Endothelial cell (in vitro differentiated cells): ENCODE results near the gene SHROOM3. TPM values are rescaled to one million over a fixed set of nuclear protein-coding genes. Genes with fewer than 3 reads are reported as not detected.

Experiments
- DNase-seq: peaks from one replicate; pipeline ENCODE4 v3.0.0; 2021; ENCODE audit warnings: low spot score
- H3K27ac Mint-ChIP-seq: one replicate; pipeline ENCODE4 v1.8.0; 2021; ENCODE audit warnings: mixed read lengths, inconsistent platforms; ENCODE audit not compliant: unreplicated experiment
- H3K27me3 Mint-ChIP-seq: one replicate; pipeline ENCODE4 v1.8.0; 2021; ENCODE audit warnings: mild to moderate bottlenecking, moderate library complexity, mixed read lengths, inconsistent platforms; ENCODE audit not compliant: unreplicated experiment
- H3K36me3 Mint-ChIP-seq: one replicate; pipeline ENCODE4 v1.8.0; 2021; ENCODE audit warnings: mild to moderate bottlenecking, low read depth, mixed read lengths, inconsistent platforms; ENCODE audit not compliant: unreplicated experiment
- H3K4me1 Mint-ChIP-seq: one replicate; pipeline ENCODE4 v1.8.0; 2021; ENCODE audit warnings: mild to moderate bottlenecking, mixed read lengths, inconsistent platforms; ENCODE audit not compliant: unreplicated experiment
- H3K4me3 Mint-ChIP-seq: one replicate; pipeline ENCODE4 v1.8.0; 2021; ENCODE audit warnings: mild to moderate bottlenecking, mixed read lengths, inconsistent platforms; ENCODE audit not compliant: unreplicated experiment
- H3K9me3 Mint-ChIP-seq: one replicate; pipeline ENCODE4 v1.8.0; 2021; ENCODE audit warnings: mixed read lengths, inconsistent platforms; ENCODE audit not compliant: unreplicated experiment
- total RNA-seq: library from RNA; stranded (reverse); fragmentation: NEBNext Ultra II Directional; extraction: Animal tissue kit (Norgen Biotek cat#: 25700); gene quantifications from one replicate; pipeline ENCODE4 v1.2.1, GENCODE V29; 2021; ENCODE audit not compliant: unreplicated experiment
- TF ChIP-seq, protein P1 (sequence below): fragments of 200-600 bp; sonication (generic); IDR thresholded peaks from one replicate; pipeline ENCODE4 v1.5.0; 2021; ENCODE audit warnings: antibody characterized with exemption; ENCODE audit not compliant: unreplicated experiment

The SHROOM3 gene
- total RNA-seq, 1 donor from 2014 or later, result 7.9 TPM

DNA sequence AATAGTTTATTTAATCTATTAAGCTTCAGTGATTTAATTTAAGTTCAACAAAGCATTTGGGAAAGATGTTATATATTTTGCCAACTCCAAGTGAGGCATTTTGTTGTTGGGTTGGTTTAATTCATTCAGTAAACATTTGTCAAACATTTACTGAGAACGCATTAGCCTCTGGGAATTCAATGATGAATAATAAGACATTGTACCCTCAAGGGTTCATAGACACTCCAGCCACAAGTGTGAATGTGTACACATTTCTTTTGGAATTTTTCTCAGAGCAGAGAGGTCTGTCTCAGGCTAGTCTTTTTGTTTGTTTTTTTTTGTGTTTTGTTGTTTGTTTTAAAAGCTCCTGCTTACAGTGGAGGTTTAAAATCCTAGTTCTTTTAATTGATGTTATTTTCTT is 259.0 kb downstream of the SHROOM3 start:
- peaks cover 40% of the 10 kb centered on the region for H3K4me1 Mint-ChIP-seq
- peaks cover 6% of the 10 kb centered on the region for H3K27me3 Mint-ChIP-seq
- no peak overlapping the region for H3K4me3 Mint-ChIP-seq
- H3K27ac Mint-ChIP-seq, result no peak overlapping the region
- no peaks in the 10 kb centered on the region for H3K36me3 Mint-ChIP-seq
- no peaks in the 10 kb centered on the region for H3K9me3 Mint-ChIP-seq
- TF ChIP-seq, protein P1, sequence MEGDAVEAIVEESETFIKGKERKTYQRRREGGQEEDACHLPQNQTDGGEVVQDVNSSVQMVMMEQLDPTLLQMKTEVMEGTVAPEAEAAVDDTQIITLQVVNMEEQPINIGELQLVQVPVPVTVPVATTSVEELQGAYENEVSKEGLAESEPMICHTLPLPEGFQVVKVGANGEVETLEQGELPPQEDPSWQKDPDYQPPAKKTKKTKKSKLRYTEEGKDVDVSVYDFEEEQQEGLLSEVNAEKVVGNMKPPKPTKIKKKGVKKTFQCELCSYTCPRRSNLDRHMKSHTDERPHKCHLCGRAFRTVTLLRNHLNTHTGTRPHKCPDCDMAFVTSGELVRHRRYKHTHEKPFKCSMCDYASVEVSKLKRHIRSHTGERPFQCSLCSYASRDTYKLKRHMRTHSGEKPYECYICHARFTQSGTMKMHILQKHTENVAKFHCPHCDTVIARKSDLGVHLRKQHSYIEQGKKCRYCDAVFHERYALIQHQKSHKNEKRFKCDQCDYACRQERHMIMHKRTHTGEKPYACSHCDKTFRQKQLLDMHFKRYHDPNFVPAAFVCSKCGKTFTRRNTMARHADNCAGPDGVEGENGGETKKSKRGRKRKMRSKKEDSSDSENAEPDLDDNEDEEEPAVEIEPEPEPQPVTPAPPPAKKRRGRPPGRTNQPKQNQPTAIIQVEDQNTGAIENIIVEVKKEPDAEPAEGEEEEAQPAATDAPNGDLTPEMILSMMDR, result no peak
- no peak for DNase-seq

DNA sequence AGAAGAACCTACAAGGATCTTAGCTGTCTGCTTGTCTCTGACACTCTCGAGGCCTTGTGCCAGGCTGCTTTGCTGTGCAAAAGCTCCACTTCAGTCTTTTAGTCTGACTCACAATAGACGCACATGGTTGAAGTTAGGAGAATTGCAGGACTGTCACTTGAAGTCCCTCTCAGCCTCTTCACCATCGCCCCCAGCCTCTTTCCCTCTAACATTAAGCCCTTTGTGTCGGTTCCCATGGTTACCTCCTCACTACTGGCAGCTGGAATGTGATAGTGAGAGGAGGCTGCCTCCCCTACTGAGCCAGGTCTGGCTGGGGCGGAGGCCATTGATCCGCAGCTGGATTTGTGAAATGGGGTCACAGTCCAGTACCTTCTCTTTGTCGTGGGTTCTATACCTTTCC is 261.1 kb downstream of the SHROOM3 start:
- Mint-ChIP-seq H3K36me3 (no peaks in the 10 kb centered on the region), H3K4me3 (no peak overlapping the region), H3K9me3 (no peaks in the 10 kb centered on the region), H3K27ac (peak overlapping the region; percentile 80), H3K27me3 (peaks cover 6% of the 10 kb centered on the region), H3K4me1 (peaks cover 41% of the 10 kb centered on the region)
- peak; percentile 35 for DNase-seq
- TF ChIP-seq, protein P1, result no peak

DNA sequence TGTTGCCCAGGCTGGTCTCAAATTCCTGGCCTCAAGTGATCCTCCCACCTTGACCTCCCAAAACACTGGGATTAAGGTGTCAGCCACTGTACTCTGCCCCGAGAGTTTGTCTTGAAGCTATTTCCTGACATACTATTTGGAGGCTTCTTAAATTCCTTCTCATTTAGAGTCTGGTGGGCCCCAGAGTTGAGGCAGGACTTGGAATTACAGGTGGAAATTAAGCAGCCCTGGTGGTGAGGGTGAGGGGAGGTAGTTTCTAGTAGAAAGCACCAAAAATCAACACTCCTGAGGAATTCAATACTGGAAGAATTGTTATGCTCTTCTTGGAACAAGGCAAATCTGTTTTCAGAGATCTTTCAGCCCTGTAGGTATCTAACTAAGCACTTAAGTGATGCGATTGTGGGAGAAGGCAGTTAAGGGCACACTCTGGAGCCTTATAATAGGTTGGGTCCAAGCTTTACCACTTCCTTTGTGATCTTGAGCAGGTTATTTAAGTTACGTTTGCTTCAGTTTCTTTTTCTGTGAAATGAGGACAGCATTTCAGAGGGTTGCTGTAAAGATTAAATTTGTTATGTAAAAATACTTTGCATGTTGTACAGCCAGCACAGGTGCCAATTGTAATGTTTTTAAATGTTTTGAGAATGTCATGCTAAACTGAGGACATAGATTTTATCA is 262.2 kb downstream of the SHROOM3 start:
- no peak for DNase-seq
- TF ChIP-seq, protein P1, result no peak
- H3K9me3 Mint-ChIP-seq, result no peaks in the 10 kb centered on the region
- H3K27ac Mint-ChIP-seq, result peak overlapping the region; percentile 58
- H3K36me3 Mint-ChIP-seq, result no peaks in the 10 kb centered on the region
- no peak overlapping the region for H3K4me3 Mint-ChIP-seq
- peaks cover 29% of the 10 kb centered on the region for H3K4me1 Mint-ChIP-seq
- H3K27me3 Mint-ChIP-seq, result peaks cover 4% of the 10 kb centered on the region

DNA sequence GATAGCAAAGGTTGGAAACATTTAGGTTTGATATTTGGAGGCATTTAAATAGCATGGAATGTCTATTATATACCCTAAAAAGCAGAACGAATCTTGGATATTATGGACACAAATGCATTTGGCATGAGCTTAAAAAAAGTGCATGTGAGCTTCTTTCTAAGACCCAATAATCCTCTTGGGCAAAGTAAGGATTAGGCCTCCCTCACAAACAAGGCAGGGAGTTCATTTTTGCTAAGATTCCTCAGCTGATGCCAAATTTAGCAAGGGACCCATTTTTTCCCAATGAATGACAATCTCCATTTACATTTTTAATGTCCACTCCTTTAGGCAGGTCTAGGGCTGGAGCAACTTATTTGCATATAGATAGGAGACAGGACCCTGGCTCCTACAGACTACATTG is 263.1 kb downstream of the SHROOM3 start:
- H3K4me1 Mint-ChIP-seq, result peaks cover 33% of the 10 kb centered on the region
- no peaks in the 10 kb centered on the region for H3K9me3 Mint-ChIP-seq
- no peaks in the 10 kb centered on the region for H3K36me3 Mint-ChIP-seq
- no peak overlapping the region for H3K27ac Mint-ChIP-seq
- TF ChIP-seq, protein P1, result no peak
- H3K27me3 Mint-ChIP-seq, result peaks cover 4% of the 10 kb centered on the region
- no peak overlapping the region for H3K4me3 Mint-ChIP-seq
- no peak for DNase-seq

DNA sequence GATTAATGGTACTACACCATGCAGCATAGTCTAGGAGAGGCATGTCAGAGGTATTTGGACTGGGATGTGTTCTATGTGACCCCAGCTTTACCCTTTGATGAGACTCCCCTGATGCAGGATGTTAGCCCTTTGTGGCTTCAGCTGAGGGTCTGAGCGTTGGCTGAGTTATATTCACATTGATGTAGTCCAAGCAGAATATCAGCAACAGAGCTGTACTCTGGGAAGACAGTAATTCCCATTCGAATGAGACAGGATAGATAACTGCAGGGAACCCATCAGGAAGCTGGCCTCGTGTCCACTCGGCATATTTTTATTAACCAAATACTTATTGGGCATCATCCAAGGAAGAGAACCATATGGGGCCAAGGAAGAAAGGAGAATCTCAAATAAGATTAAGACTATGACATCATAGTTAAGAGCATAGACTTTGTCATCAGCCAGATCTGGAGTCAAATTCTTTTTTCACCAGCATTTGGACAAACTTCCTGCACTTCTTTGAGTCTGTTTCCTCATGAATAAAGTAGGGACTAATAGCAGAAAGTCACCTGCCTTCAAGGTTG is 264.8 kb downstream of the SHROOM3 start:
- Mint-ChIP-seq H3K9me3 (no peaks in the 10 kb centered on the region), H3K27ac (no peak overlapping the region), H3K36me3 (no peaks in the 10 kb centered on the region), H3K4me1 (peaks cover 50% of the 10 kb centered on the region), H3K4me3 (no peak overlapping the region), H3K27me3 (peaks cover 4% of the 10 kb centered on the region)
- TF ChIP-seq, protein P1, result no peak
- no peak for DNase-seq
